Measurements from ENCODE around the gene MXD4. TPM values are rescaled to one million over a fixed set of nuclear protein-coding genes. Genes with fewer than 3 reads are reported as not detected.

Gene MXD4
- total RNA-seq, 1 experiment from 2014 or later, result 22.3 TPM

DNA sequence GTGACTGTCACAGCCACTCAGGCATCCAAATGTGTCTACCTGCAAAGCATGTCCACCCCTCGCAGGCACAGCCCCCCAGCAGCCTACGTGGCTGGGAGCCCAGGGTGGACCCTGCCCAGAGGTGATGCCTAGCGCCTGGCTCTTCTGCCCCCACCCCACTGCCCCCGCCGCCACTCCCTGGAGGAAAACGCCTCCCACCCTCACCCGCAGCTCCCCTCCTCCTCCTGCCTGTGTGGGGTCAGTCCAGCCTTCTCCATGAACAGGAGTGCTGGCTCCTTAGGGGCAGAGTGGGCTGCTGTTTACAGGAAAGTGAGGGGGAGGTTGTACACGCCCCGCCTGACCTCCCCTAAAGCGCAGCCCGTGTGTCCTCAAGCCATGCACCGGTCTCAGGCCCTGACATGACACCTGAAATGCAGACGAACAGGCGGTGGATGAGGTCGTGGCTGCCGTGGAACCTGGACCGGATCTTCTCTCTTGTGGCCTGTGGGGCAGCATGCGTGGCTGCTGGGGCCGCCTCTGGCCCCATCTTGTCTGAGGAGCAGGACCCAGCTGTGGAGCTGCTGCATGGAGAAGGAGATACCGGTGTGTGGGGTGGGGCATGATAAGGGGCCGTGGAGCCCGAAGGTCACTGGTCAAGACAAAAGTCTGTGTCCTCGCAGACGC lies 11.9 kb upstream of the MXD4 start:
- DNase-seq, result no peak
- Histone ChIP-seq H3K4me3 (ENCODE audit: insufficient read depth, low read depth, low read length) (no peak overlapping the region), H3K36me3 (replicated peaks; ENCODE audit: control insufficient read depth, insufficient read depth, low read length) (no peaks in the 10 kb centered on the region), H3K27me3 (ENCODE audit: control insufficient read depth, insufficient read depth, low read length) (no peaks in the 10 kb centered on the region)

DNA sequence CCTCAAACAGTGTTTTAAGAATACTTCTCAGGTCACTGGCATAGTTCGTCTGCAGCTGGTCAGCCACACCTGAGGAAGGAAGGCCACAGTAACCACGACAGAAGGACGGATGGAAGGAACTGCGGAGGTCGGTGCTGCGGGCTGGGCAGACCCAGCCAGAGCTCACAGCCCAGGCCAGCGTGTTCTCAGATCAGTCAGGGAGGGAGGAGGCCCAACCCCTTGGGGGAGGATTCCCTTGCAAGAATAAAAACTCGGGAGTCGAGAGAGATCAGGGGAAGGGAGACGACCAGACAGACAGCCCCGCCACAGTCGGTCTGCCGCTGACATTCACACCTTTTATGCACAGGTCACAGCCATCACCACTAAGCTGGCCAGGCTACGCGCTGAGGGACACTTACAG lies 11.3 kb upstream of the MXD4 start:
- Histone ChIP-seq H3K36me3 (replicated peaks; ENCODE audit: control insufficient read depth, insufficient read depth, low read length) (no peaks in the 10 kb centered on the region), H3K4me3 (ENCODE audit: insufficient read depth, low read depth, low read length) (no peak overlapping the region), H3K27me3 (ENCODE audit: control insufficient read depth, insufficient read depth, low read length) (no peaks in the 10 kb centered on the region)
- no peak for DNase-seq

DNA sequence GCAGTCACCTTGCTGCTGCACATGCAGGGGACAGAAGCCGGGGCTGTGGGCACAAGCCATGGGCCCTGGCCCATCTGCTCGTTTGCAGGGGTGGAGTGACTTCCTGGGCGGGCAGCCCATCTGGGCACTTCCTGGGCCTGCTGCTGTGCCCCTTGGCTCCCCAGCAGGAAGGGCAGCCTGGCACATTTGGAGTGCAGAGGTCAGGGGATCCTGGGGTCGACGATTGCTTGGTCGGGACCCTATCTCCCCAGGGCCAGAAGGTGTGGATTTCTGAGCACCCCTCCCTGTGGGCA lies 10.9 kb upstream of the MXD4 start:
- Histone ChIP-seq H3K36me3 (replicated peaks; ENCODE audit: control insufficient read depth, insufficient read depth, low read length) (no peaks in the 10 kb centered on the region), H3K27me3 (ENCODE audit: control insufficient read depth, insufficient read depth, low read length) (no peaks in the 10 kb centered on the region), H3K4me3 (ENCODE audit: insufficient read depth, low read depth, low read length) (no peak overlapping the region)
- DNase-seq, result no peak

DNA sequence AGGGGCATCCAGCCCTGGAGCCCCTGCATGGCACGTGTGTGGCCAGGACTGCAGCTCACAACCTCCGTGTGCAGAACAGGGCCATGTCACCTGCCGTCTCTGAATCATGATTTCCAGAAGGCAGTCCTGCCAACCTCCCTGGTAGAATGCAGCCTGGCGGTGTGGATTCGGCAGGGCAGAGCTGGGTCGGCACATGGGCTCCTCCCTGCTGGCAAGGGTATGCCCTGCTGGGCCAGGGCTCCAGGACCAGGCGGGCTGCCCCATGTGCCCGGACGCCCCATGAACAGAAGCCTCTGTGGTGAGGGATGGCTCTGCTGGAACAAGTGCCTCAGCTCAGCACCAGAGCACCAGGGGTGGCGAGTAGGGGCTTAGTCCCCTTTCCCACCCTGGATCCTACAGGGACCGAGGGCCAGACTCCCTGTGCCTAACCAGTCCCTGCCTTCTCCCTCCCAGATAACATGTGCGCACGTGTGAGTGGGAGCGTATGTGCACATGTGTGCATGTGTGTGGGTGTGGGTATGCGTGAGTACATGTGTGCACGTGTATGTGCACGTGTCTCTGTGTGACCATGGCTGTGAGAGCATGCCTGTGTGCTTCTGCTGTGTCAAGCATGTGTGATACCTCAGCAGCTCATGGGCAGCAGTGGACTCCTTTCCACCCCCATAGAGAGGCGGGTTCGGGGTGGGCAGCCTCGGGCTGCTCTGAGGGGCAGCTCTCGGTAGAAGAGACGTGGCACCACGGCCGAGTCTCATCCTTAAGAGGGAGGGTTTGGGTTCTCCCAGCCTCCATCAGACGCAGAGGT lies 10.3 kb upstream of the MXD4 start:
- no peak for DNase-seq

DNA sequence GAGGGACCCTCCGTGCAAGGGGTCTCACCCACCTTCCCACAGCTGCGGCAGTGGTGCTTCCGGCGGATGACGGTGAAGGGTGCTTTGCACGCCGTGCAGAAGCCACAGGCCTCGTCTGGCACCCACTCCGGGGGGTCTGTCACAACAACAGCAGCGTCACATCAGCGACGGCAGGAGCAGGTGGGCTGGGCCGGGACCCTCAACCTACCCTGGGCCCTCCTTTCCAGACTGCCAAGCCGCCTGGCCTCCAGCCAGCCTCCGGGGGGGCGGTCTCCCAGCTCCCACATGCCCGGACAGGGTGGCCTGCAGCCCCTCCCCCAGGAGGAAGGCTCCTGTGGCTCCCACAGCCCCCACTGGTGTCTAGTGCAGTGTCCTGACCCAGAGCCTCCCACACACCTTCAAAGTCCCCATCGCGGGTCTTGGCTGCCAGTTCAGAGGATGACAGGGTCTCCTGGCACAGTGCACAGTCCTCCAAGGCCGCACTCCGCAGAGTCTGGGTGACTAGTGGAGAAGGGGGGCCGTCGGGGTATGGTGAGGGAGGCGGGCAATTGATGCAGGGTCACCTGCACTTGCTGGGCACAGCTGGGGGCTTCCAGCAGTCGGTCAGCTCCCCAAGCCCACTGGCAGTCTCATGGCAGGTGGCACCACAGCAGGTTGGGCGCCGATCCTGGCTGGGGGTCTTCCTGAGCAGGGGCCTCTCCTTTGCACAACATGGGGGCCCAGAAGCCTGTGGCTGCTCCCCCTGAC lies 9.5 kb upstream of the MXD4 start:
- DNase-seq, result no peak
- no peaks in the 10 kb centered on the region for H3K36me3 ChIP-seq (replicated peaks; ENCODE audit: control insufficient read depth, insufficient read depth, low read length)
- H3K27me3 ChIP-seq (ENCODE audit: control insufficient read depth, insufficient read depth, low read length), result no peaks in the 10 kb centered on the region
- no peak overlapping the region for H3K4me3 ChIP-seq (ENCODE audit: insufficient read depth, low read depth, low read length)

More for the DNA sequence above, 10.3 kb upstream of the MXD4 start:
- no peak overlapping the region for H3K4me3 ChIP-seq (ENCODE audit: insufficient read depth, low read depth, low read length)
- H3K27me3 ChIP-seq (ENCODE audit: control insufficient read depth, insufficient read depth, low read length), result no peaks in the 10 kb centered on the region
- no peaks in the 10 kb centered on the region for H3K36me3 ChIP-seq (replicated peaks; ENCODE audit: control insufficient read depth, insufficient read depth, low read length)

DNA sequence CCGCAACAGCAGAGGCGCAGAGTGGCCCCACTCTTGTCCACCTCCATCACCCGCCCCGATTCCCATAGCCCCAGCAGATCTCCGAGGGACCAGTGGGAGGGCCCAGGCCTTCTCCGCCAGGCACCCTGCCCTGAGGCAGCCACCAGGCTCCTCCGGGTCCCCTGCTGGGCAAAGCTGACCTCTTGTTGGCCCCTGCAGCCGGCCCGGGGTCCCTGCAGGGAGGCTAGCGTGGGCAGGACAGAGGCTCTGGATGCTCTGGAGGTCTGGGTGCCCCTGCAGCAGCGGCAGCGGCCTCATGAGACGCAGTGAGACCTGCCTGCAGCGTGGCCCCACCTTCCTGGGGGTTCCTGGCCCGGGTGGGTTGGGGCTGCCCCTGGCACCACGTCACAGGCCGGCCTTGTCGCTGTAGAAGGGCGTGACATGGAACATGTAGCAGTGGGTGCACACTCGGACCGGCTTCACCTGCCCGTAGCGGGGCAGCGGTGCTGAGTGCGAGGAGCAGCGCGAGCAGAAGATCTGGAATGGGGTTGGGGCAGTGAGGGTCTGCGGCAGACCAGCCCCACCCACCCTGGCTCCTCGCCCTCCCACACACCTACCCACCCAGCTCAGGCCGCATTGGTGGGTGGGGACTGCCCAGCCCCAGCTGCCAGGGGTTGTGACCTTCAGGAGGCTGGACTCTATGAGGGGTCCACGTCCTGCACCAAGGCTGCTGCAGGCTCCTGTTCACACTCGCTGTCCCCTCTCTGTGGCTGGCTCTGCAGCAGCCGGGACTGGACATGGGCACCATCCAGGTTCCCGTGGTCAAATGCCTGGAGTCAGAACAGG lies 8.6 kb upstream of the MXD4 start:
- H3K4me3 ChIP-seq (ENCODE audit: insufficient read depth, low read depth, low read length), result no peak overlapping the region
- no peak for DNase-seq
- H3K27me3 ChIP-seq (ENCODE audit: control insufficient read depth, insufficient read depth, low read length), result no peaks in the 10 kb centered on the region
- no peaks in the 10 kb centered on the region for H3K36me3 ChIP-seq (replicated peaks; ENCODE audit: control insufficient read depth, insufficient read depth, low read length)

DNA sequence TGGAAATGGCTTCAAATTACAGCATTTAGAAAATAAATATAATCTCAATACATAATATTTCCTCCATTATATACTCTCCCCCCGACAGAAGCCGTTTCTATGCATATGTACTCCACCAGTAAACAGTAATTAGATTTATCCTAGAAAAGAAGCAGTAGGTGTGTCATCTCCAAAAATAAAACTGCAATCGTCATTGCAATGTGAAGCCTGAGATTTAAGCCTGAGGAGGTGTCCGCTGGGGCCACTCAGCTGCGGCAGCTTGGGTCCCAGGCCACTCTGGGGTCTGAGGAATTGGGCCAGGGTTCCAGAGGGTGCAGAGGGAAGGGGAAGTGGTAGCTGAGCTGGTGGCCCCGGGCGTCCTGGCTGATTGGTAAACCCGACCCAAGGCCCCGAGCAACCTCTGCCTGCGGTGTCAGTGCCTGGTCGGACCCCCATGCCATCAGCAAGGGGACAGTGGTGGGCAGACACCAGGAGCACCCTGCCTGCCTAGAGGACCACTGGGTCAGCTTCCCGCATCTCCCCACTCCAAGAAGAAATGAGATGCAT lies 7.8 kb upstream of the MXD4 start:
- no peaks in the 10 kb centered on the region for H3K36me3 ChIP-seq (replicated peaks; ENCODE audit: control insufficient read depth, insufficient read depth, low read length)
- DNase-seq, result no peak
- H3K27me3 ChIP-seq (ENCODE audit: control insufficient read depth, insufficient read depth, low read length), result no peaks in the 10 kb centered on the region
- H3K4me3 ChIP-seq (ENCODE audit: insufficient read depth, low read depth, low read length), result no peak overlapping the region

DNA sequence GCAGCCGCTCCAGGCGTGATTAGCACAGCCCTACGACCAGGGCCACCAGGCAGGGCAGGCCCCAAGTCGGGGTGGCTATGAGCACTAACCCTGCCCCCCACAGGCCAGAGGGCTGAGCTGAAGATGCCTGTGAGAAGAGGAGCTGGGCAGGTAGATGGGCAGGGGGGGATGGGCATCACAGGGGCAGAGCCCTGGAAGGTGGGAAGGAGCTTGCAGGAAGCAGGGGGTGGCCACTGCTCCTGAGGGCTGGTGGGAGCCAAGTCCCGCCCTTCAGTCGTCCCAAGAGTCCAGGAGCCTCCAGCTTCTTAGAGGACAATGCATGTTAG lies 7.3 kb upstream of the MXD4 start:
- peak; percentile 83 for DNase-seq
- Histone ChIP-seq H3K4me3 (ENCODE audit: insufficient read depth, low read depth, low read length) (no peak overlapping the region), H3K36me3 (replicated peaks; ENCODE audit: control insufficient read depth, insufficient read depth, low read length) (no peaks in the 10 kb centered on the region), H3K27me3 (ENCODE audit: control insufficient read depth, insufficient read depth, low read length) (no peaks in the 10 kb centered on the region)

DNA sequence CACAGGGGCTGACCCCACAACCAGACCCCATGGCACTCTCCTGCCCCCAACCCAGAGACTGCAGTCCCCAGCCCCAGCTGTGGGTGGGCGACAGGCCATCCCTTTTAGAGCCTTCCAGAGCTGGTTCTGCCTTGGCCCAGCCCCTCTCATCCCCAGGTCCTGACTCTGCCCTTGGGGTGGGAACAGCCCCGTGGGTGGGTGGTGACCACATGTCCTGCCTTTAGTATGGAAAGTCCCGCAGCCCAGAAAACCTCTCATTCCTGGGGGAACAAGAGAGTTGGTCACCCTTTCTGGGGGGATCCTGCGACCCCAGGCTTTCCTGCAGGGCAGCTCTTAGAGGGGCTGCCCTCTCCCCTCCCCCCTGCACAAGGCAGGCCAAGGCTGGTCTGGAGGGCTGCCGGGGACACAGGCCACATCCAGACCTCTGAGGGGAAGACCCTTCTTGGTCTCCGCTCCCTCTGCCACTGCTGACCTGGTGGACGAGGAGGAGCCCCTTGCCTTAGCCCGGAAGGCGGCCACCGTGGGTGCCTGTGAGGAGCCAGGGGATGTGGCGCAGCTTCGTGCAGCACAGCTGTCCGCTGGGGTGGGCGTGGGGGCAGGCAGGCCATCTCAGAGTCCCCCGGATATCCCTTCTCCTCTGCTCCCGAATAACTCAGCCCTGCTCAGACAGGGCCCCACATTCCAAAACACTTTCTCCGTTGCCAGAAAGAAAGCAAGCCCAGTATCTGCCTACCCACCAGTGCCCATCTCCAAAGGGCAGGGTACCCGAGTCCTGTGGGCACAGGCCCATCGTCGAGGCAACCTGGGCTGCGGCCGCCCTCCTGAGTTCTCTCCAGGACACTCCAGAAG lies 6.7 kb upstream of the MXD4 start:
- no peak overlapping the region for H3K4me3 ChIP-seq (ENCODE audit: insufficient read depth, low read depth, low read length)
- no peak for DNase-seq
- no peaks in the 10 kb centered on the region for H3K27me3 ChIP-seq (ENCODE audit: control insufficient read depth, insufficient read depth, low read length)
- no peaks in the 10 kb centered on the region for H3K36me3 ChIP-seq (replicated peaks; ENCODE audit: control insufficient read depth, insufficient read depth, low read length)

DNA sequence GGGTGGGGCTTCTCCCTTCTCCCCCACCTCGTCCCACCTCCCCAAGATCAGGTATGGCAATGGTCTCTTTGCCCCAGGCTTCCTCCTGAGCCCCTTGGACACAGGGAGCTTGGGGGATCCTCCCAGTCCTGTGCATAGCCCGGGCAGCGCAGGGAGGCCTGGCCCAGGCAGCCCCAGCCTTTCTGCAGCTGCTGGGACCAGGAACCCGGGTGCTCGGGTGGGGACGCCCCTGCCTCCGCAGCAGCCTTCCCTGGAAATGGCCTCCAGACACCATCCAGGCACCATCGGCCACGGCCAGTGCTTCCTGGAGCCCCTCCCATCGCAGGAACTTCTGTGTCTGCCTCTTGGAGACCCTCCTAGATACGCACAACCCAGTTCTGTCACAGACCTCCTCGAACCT lies 5.9 kb upstream of the MXD4 start:
- H3K36me3 ChIP-seq (replicated peaks; ENCODE audit: control insufficient read depth, insufficient read depth, low read length), result no peaks in the 10 kb centered on the region
- H3K4me3 ChIP-seq (ENCODE audit: insufficient read depth, low read depth, low read length), result no peak overlapping the region
- peaks cover 3% of the 10 kb centered on the region; the same call in 1 of the 2 replicates for H3K27me3 ChIP-seq (ENCODE audit: control insufficient read depth, insufficient read depth, low read length)
- DNase-seq, result no peak

DNA sequence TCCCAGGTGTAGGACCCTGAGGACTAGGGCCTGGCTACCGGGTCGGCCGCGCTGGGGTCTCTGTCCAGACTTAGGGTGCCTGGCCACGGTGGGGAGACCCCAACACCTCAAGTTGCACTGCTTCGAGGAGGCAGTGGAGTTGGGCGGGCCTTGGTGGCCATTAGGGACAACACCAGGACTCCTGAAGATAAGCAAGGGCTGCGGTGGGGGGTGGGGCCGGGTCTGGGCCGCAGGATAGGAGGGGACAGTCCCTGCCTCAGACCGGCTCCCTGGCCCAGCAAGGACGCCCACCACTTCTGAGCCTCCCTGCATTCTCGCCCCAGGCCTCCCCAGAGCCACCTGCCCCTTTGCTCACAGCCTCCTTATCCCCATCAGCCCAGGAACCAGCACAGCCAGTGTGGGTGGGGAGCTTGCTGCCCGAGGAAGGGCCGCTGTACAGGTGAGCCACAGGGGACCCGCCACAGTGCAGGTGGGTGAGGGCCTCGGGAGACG lies 5.5 kb upstream of the MXD4 start:
- H3K4me3 ChIP-seq (ENCODE audit: insufficient read depth, low read depth, low read length), result no peak overlapping the region
- DNase-seq, result no peak
- no peaks in the 10 kb centered on the region for H3K36me3 ChIP-seq (replicated peaks; ENCODE audit: control insufficient read depth, insufficient read depth, low read length)
- peaks cover 3% of the 10 kb centered on the region; the same call in 1 of the 2 replicates for H3K27me3 ChIP-seq (ENCODE audit: control insufficient read depth, insufficient read depth, low read length)

DNA sequence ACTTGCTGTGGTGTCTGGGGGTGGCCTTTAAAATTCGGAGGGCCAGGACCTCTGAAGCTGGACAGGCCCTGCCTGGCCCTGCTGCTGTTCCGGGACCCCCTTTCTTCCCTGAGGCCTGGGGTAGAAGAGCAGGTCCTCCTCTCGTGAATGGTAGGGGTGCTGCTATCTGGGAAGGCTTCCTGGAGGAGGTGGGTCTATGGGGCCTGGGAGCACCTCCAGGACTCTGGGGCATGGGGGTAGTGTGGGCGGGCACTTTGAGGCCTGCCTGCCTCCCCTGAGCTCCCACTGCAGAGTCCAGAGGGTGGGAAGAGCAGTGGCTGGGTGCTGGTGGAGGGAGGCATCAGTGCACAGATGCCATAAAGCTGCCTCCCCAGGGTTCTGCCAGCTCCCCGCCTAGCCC lies 4.9 kb upstream of the MXD4 start:
- Histone ChIP-seq H3K36me3 (replicated peaks; ENCODE audit: control insufficient read depth, insufficient read depth, low read length) (no peaks in the 10 kb centered on the region), H3K27me3 (ENCODE audit: control insufficient read depth, insufficient read depth, low read length) (peaks cover 3% of the 10 kb centered on the region; the same call in 1 of the 2 replicates), H3K4me3 (ENCODE audit: insufficient read depth, low read depth, low read length) (no peak overlapping the region)
- DNase-seq, result no peak

DNA sequence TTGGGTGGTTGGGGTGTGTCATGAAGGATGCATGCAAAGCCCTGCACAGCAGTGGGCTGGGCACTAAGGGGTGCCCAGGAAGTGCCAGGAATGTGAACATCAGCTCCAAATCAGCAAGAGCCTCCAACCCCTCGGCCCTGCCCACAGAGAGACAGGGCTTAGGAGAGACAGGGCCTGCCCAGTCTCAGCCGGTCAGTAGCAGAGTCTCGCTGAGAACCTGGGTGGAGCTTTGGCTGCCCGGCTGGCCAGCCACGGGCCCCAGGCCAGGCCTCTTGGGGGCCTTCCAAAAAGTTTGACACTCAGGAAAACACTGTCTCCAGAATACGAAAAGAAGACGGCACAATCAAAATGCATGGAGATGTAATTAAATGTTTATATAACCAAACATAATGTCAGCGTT lies 4.3 kb upstream of the MXD4 start:
- H3K36me3 ChIP-seq (replicated peaks; ENCODE audit: control insufficient read depth, insufficient read depth, low read length), result no peaks in the 10 kb centered on the region
- DNase-seq, result no peak
- peaks cover 3% of the 10 kb centered on the region; the same call in 1 of the 2 replicates for H3K27me3 ChIP-seq (ENCODE audit: control insufficient read depth, insufficient read depth, low read length)
- H3K4me3 ChIP-seq (ENCODE audit: insufficient read depth, low read depth, low read length), result no peak overlapping the region

Measured in H7 (cell line).